Measurements from ENCODE around the gene GPD1L. TPM values are rescaled to one million over a fixed set of nuclear protein-coding genes. Genes with fewer than 3 reads are reported as not detected.

Gene GPD1L
- total and polyA plus RNA-seq, 2 of the 4 experiments (the other 2 are of a cell fraction) = 3.9 to 7.9 TPM

GRCh38 chr3:32084870-32085269 is 21.6 kb upstream of the GPD1L start:
- no peak overlapping the region for H2BK5ac ChIP-seq (ENCODE audit: low read depth, low read length, poor library complexity, severe bottlenecking)
- H3K9me1 ChIP-seq (ENCODE audit: insufficient read depth, low read length) = no peaks in the 10 kb centered on the region
- no peak overlapping the region for H3K4me3 ChIP-seq (ENCODE audit: insufficient read depth, low read depth, low read length)
- no peak overlapping the region for H2AFZ ChIP-seq (replicated peaks; ENCODE audit: low read length, poor library complexity)
- dilution Hi-C loops (cut with HindIII; ENCODE audit: low sequenced_read_pairs, unreplicated experiment) = no loop called here
- H2BK15ac ChIP-seq (ENCODE audit: low read depth, low read length) = no peak overlapping the region
- H2AK9ac ChIP-seq (replicated peaks; ENCODE audit: low read depth, low read length, poor library complexity) = no peak overlapping the region
- H3K23ac ChIP-seq (ENCODE audit: low read depth, low read length) = no peak overlapping the region
- no peak overlapping the region for H3K4me2 ChIP-seq (ENCODE audit: low read depth, low read length)
- H4K8ac ChIP-seq (ENCODE audit: low read depth in 2 of 2, low read length in 2 of 2) = no peak overlapping the region
- H2BK20ac ChIP-seq (ENCODE audit: low read depth, low read length) = no peak overlapping the region
- H4K20me1 ChIP-seq (ENCODE audit: insufficient read depth, low read length) = no peaks in the 10 kb centered on the region
- no peak overlapping the region for H3K4ac ChIP-seq (ENCODE audit: low read depth, low read length)
- in situ Hi-C loops (cut with MboI; ENCODE audit: low sequenced_read_pairs) = no loop called here
- H3K14ac ChIP-seq (replicated peaks; ENCODE audit: low read depth, low read length) = no peak overlapping the region
- H3K27me3 ChIP-seq (ENCODE audit: control insufficient read depth, insufficient read depth, low read length) = no peaks in the 10 kb centered on the region
- H2AK5ac ChIP-seq (ENCODE audit: low read depth, low read length) = no peak overlapping the region
- H3K4me1 ChIP-seq (ENCODE audit: control insufficient read depth, insufficient read depth, low read length) = no peaks in the 10 kb centered on the region; the same call in 1 of the 2 replicates
- peaks cover 2% of the 10 kb centered on the region; the same call in 1 of the 2 replicates for H3K9me3 ChIP-seq (ENCODE audit: control insufficient read depth, insufficient read depth, low read length)
- TF ChIP-seq MAZ (IDR thresholded peaks at IDR 0.05; ENCODE audit: borderline replicate concordance, low read depth, low read length) (no peak), NFE2L2 (IDR thresholded peaks at IDR 0.05; ENCODE audit: low read depth, low read length) (no peak)
- ATAC-seq (ENCODE audit: low read depth) (no peak), DNase-seq (no peak)
- no peak overlapping the region for H3K18ac ChIP-seq (ENCODE audit: low read depth, low read length)
- BruUV-seq (replicated peaks) = no TSS peak
- no peaks in the 10 kb centered on the region for H3K36me3 ChIP-seq (ENCODE audit: control insufficient read depth, insufficient read depth, low read length)
- WGBS, 2 experiments (ENCODE audit: extremely low coverage in 2 of 2, insufficient read length in 1 of 2) = no CpG with 5 or more reads among the region's 2 CpGs
- no peak overlapping the region for H3K56ac ChIP-seq (ENCODE audit: extremely low read depth, insufficient read depth, low read length)
- no peak overlapping the region for H4K91ac ChIP-seq (ENCODE audit: insufficient read depth, low read depth, low read length)
- ChIA-PET POLR2A (ENCODE audit: unreplicated experiment) (no interaction called here), CTCF (no interaction called here)
- H4K5ac ChIP-seq (ENCODE audit: low read depth, low read length) = no peak overlapping the region
- intact Hi-C loops (cut with micrococcal nuclease) = no loop called here
- no peak overlapping the region for H2BK120ac ChIP-seq (ENCODE audit: low read depth, low read length)
- no peaks in the 10 kb centered on the region for H3K79me1 ChIP-seq (ENCODE audit: low read depth in 1 of 2, low read length in 2 of 2)
- no peak overlapping the region for H3K27ac ChIP-seq (ENCODE audit: insufficient read depth, low read length)
- H3K9ac ChIP-seq (ENCODE audit: low read depth, low read length) = no peak overlapping the region
